ENCODE measurements around the gene STIMATE.

- TF ChIP-seq CTCF (IDR thresholded peaks at IDR 0.05) (no peak), POLR2A (IDR thresholded peaks at IDR 0.05) (no peak)
These were observed 13.5 kb upstream of the STIMATE start for GRCh38 chr3:52910823-52911222.
